DND-41 (cell line): ENCODE results near the gene PCDHA6.
"Not testable (repeated sequence)": the region's sequence is repeated elsewhere in the genome, so short reads cannot be mapped to it uniquely, and the experiment has no call there.

Source experiments
- ATAC-seq: fragments of 200-7000 bp; cut with Tn5 transposase; 3 replicates; pipeline ENCODE4 v1.9.1; 2021; ENCODE audit warnings: low read depth; ENCODE audit not compliant: insufficient read depth
- DNase-seq: peaks from one replicate; pipeline ENCODE4 v3.0.0-alpha.2; 2020
- H2AFZ ChIP-seq: 2 replicates; pipeline ENCODE4 v1.6.0; 2012; ENCODE audit warnings: low read depth, low read length
- H3K27ac ChIP-seq: 2 replicates; pipeline ENCODE4 v1.5.1; 2012; ENCODE audit warnings: low read length, inconsistent platforms
- H3K27me3 ChIP-seq: fragments of 200-600 bp; sonication (generic); 2 replicates; pipeline ENCODE4 v1.6.0; 2012; ENCODE audit warnings: low read length, mild to moderate bottlenecking, inconsistent platforms; ENCODE audit not compliant: insufficient read depth, poor library complexity
- H3K36me3 ChIP-seq: 2 replicates; pipeline ENCODE4 v1.5.1; 2012; ENCODE audit warnings: low read length, inconsistent platforms; ENCODE audit not compliant: insufficient read depth
- H3K4me1 ChIP-seq: 2 replicates; pipeline ENCODE4 v1.5.1; 2012; ENCODE audit warnings: mild to moderate bottlenecking, low read length; ENCODE audit not compliant: insufficient read depth
- H3K4me2 ChIP-seq: 2 replicates; pipeline ENCODE4 v1.6.0; 2012; ENCODE audit warnings: mild to moderate bottlenecking, moderate library complexity, low read length, inconsistent platforms; ENCODE audit not compliant: insufficient read depth
- H3K4me3 ChIP-seq, 2 experiments: fragments of 200-600 bp in 1 of 2; shearing (Covaris generic) in 1 of 2; 2 replicates each; pipeline ENCODE4 v1.5.1; 2012 to 2016; ENCODE audit warnings: inconsistent platforms in 2 of 2, low read length in 2 of 2, mild to moderate bottlenecking in 2 of 2, low read depth in 1 of 2, moderate library complexity in 1 of 2
- H3K79me2 ChIP-seq: 2 replicates; pipeline ENCODE4 v1.6.0; 2012; ENCODE audit warnings: low read length, inconsistent platforms; ENCODE audit not compliant: insufficient read depth
- H3K9ac ChIP-seq: 2 replicates; pipeline ENCODE4 v1.6.0; 2012; ENCODE audit warnings: low read depth, mild to moderate bottlenecking, inconsistent platforms, low read length, moderate library complexity
- H3K9me3 ChIP-seq: 2 replicates; pipeline ENCODE4 v1.5.1; 2012; ENCODE audit warnings: low read length, moderate library complexity, mild to moderate bottlenecking, inconsistent platforms; ENCODE audit not compliant: insufficient read depth, severe bottlenecking
- H4K20me1 ChIP-seq: 2 replicates; pipeline ENCODE4 v1.6.0; 2012; ENCODE audit warnings: low read length; ENCODE audit not compliant: insufficient read depth
- CTCF ChIP-seq: IDR thresholded peaks from 2 replicates; pipeline ENCODE4 v1.5.1; 2012; ENCODE audit warnings: borderline replicate concordance, low read length, moderate library complexity, mild to moderate bottlenecking; ENCODE audit not compliant: poor library complexity, severe bottlenecking; ENCODE audit errors: extremely low read depth
- EZH2 ChIP-seq: IDR thresholded peaks from 3 replicates; pipeline ENCODE4 v1.6.1; 2012; ENCODE audit warnings: borderline replicate concordance, low read depth, mild to moderate bottlenecking, moderate library complexity, low read length, inconsistent platforms; ENCODE audit not compliant: severe bottlenecking

Gene PCDHA6

GRCh38 chr5:140827704-140828361 lies at the start of gene PCDHA6:
PCDHA6 (plus strand) TSS chr5:140827960; CDS start chr5:140828092, 132 bp downstream.
- no peaks in the 10 kb centered on the region for H4K20me1 ChIP-seq
- no peak for ATAC-seq
- no peak within 1 kb of the TSS for H2AFZ ChIP-seq
- H3K36me3 ChIP-seq: no peaks in the 10 kb centered on the region
- TF ChIP-seq CTCF (no peak), EZH2 (no peak)
- H3K27me3 ChIP-seq: no peaks in the 10 kb centered on the region
- no peak within 1 kb of the TSS for H3K27ac ChIP-seq
- no peaks in the 10 kb centered on the region for H3K79me2 ChIP-seq
- no peak within 1 kb of the TSS for H3K4me3 ChIP-seq
- no peak within 1 kb of the TSS for H3K4me2 ChIP-seq
- no peaks in the 10 kb centered on the region for H3K9me3 ChIP-seq
- no peak for DNase-seq
- H3K4me1 ChIP-seq: no peaks in the 10 kb centered on the region
- H3K9ac ChIP-seq: no peak within 1 kb of the TSS

GRCh38 chr5:140780512-140780911 lies 47.2 kb upstream of the PCDHA6 start:
- no peaks in the 10 kb centered on the region for H3K36me3 ChIP-seq
- H3K9me3 ChIP-seq: peaks cover 17% of the 10 kb centered on the region
- no peak overlapping the region for H2AFZ ChIP-seq
- TF ChIP-seq EZH2: no peak
- TF ChIP-seq CTCF: no peak
- no peak overlapping the region for H3K9ac ChIP-seq
- H3K4me2 ChIP-seq: no peak overlapping the region
- no peak for DNase-seq
- H3K79me2 ChIP-seq: no peaks in the 10 kb centered on the region
- no peak overlapping the region for H3K4me3 ChIP-seq
- no peaks in the 10 kb centered on the region for H4K20me1 ChIP-seq
- H3K27ac ChIP-seq: no peak overlapping the region
- no peaks in the 10 kb centered on the region for H3K4me1 ChIP-seq
- ATAC-seq: no peak
- H3K27me3 ChIP-seq: no peaks in the 10 kb centered on the region

- H3K9me3 ChIP-seq: peaks cover 18% of the 10 kb centered on the region
- H3K4me2 ChIP-seq: no peak within 1 kb of the TSS
- H3K4me1 ChIP-seq: no peaks in the 10 kb centered on the region
- no peak within 1 kb of the TSS for H3K9ac ChIP-seq
- H3K79me2 ChIP-seq: no peaks in the 10 kb centered on the region
- TF ChIP-seq CTCF (peak; percentile 38), EZH2 (no peak)
- H4K20me1 ChIP-seq: no peaks in the 10 kb centered on the region
- no peaks in the 10 kb centered on the region for H3K27me3 ChIP-seq
- no peak within 1 kb of the TSS for H3K27ac ChIP-seq
- H3K36me3 ChIP-seq: no peaks in the 10 kb centered on the region
- no peak for ATAC-seq
- no peak for DNase-seq
- H3K4me3 ChIP-seq: no peak within 1 kb of the TSS
- no peak within 1 kb of the TSS; the same call in 1 of the 2 replicates for H2AFZ ChIP-seq
Observed at GRCh38 chr5:140785905-140786686, 41.7 kb upstream of the PCDHA6 start, which contains the start of gene PCDHA1. PCDHA1 (plus strand) TSS chr5:140786140.

- not testable (repeated sequence) for H3K79me2 ChIP-seq, H3K4me1 ChIP-seq, H3K27me3 ChIP-seq, ATAC-seq, H3K36me3 ChIP-seq, H3K4me2 ChIP-seq, H4K20me1 ChIP-seq, H3K4me3 ChIP-seq, H2AFZ ChIP-seq, H3K9ac ChIP-seq, H3K27ac ChIP-seq, DNase-seq
- peaks cover 11% of the 10 kb centered on the region for H3K9me3 ChIP-seq
Observed at GRCh38 chr5:140787422-140787821, 40.3 kb upstream of the PCDHA6 start.

- not testable (repeated sequence) for H3K36me3 ChIP-seq, H3K27me3 ChIP-seq, H2AFZ ChIP-seq, H3K27ac ChIP-seq, H3K4me1 ChIP-seq, H3K9me3 ChIP-seq, DNase-seq, ATAC-seq, H3K79me2 ChIP-seq, H3K4me3 ChIP-seq, H3K4me2 ChIP-seq, H3K9ac ChIP-seq, H4K20me1 ChIP-seq
Observed at GRCh38 chr5:140787849-140788504, 39.8 kb upstream of the PCDHA6 start.
